GM12878 (cell line): ENCODE results near the gene SCTR. TPM values are rescaled to one million over a fixed set of nuclear protein-coding genes. Genes with fewer than 3 reads are reported as not detected.

Experiments
- ATAC-seq: fragments of 200-7000 bp; cut with Tn5 transposase; 3 replicates; pipeline ENCODE4 v1.9.1; 2020; ENCODE audit warnings: mild to moderate bottlenecking, moderate library complexity
- BruUV-seq: library from RNA; stranded (reverse); fragments of 400-500 nt; replicated peaks from 2 replicates; lab custom pipeline; 2021; lab: Mats Ljungman, UMichigan
- CTCF ChIA-PET: fragments of 300-600 bp; sonication (Branson Sonifier 250); formaldehyde crosslinking; extraction: SDS; loops from one replicate; lab custom pipeline; 2021; ENCODE audit warnings: inconsistent platforms; lab: Yijun Ruan, JAX
- POLR2A ChIA-PET: fragments of 350-600 bp; formaldehyde crosslinking; extraction: SDS; loops from one replicate; lab custom pipeline; 2021; ENCODE audit warnings: inconsistent platforms; lab: Charles Lee
- RAD21 ChIA-PET: fragments of 300-600 bp; sonication (Branson Sonifier 250); formaldehyde crosslinking; loops from one replicate; lab custom pipeline; 2023; ENCODE audit warnings: antibody characterized with exemption; ENCODE audit not compliant: unreplicated experiment; lab: Charles Lee
- SMC1A ChIA-PET: fragments of 300-600 bp; sonication (Branson Sonifier 250); formaldehyde crosslinking; loops from one replicate; lab custom pipeline; 2023; ENCODE audit not compliant: unreplicated experiment, uncharacterized antibody; lab: Charles Lee
- DNase-seq: peaks from one replicate; pipeline ENCODE4 v3.0.0-alpha.2; 2011; ENCODE audit warnings: low read depth, low spot score
- FAIRE-seq: peaks from 3 replicates; lab custom pipeline; 2011; peaks lifted over from hg19 to GRCh38; lab: Jason Lieb, UNC
- H2AFZ ChIP-seq: 2 replicates; pipeline ENCODE4 v1.6.0; 2011; ENCODE audit warnings: low read depth, low read length, control low read depth; ENCODE audit not compliant: control insufficient read depth
- H3K27ac ChIP-seq: 2 replicates; pipeline ENCODE4 v1.5.1; 2011; ENCODE audit warnings: control low read depth; ENCODE audit not compliant: control insufficient read depth, insufficient read depth
- H3K27me3 ChIP-seq, 2 experiments: replicated peaks in 1 of 2; 2 replicates each; pipeline versions ENCODE4 v1.6.0 to v1.6.1; 2011; ENCODE audit warnings: low read length in 1 of 2; ENCODE audit not compliant: control insufficient read depth in 2 of 2, insufficient read depth in 2 of 2
- H3K36me3 ChIP-seq, 2 experiments: 2 replicates each; pipeline ENCODE4 v1.5.1; 2011; ENCODE audit warnings: low read length in 1 of 2; ENCODE audit not compliant: control insufficient read depth in 2 of 2, insufficient read depth in 2 of 2
- H3K4me1 ChIP-seq: 2 replicates; pipeline ENCODE4 v1.6.1; 2011; ENCODE audit warnings: mild to moderate bottlenecking, low read length, moderate library complexity, mixed read lengths; ENCODE audit not compliant: control insufficient read depth, insufficient read depth
- H3K4me2 ChIP-seq: 2 replicates; pipeline ENCODE4 v1.6.0; 2011; ENCODE audit warnings: control low read depth; ENCODE audit not compliant: control insufficient read depth, insufficient read depth
- H3K4me3 ChIP-seq: fragments of 200-600 bp; sonication (generic); 2 replicates; pipeline ENCODE4 v1.5.1; 2016
- H3K79me2 ChIP-seq: 2 replicates; pipeline ENCODE4 v1.6.0; 2011; ENCODE audit warnings: low read length; ENCODE audit not compliant: control insufficient read depth, insufficient read depth
- H3K9ac ChIP-seq: 2 replicates; pipeline ENCODE4 v1.8.0; 2011; ENCODE audit warnings: low read length, control low read depth, mixed read lengths; ENCODE audit not compliant: control insufficient read depth, insufficient read depth
- H3K9me3 ChIP-seq: replicated peaks from 3 replicates; pipeline ENCODE4 v1.5.1; 2011; ENCODE audit warnings: mild to moderate bottlenecking, low read length; ENCODE audit not compliant: control insufficient read depth, insufficient read depth
- H4K20me1 ChIP-seq: 2 replicates; pipeline ENCODE4 v1.6.0; 2011; ENCODE audit not compliant: control insufficient read depth, insufficient read depth
- GATAD2B ChIP-seq: fragments of 450-650 bp; conservative IDR thresholded peaks from 2 replicates; pipeline ENCODE4 v1.6.1; 2017; ENCODE audit warnings: low read depth, mild to moderate bottlenecking, moderate library complexity
- NR2C1 ChIP-seq: fragments of 450-650 bp; IDR thresholded peaks from 2 replicates; pipeline ENCODE4 v1.6.1; 2017; ENCODE audit warnings: antibody characterized with exemption, mild to moderate bottlenecking, moderate library complexity
- RFX5 ChIP-seq: IDR thresholded peaks from 2 replicates; pipeline ENCODE4 v1.6.1; 2011; ENCODE audit warnings: low read depth, low read length, improper control_type of control experiment
- SPI1 ChIP-seq: IDR thresholded peaks from 2 replicates; pipeline ENCODE4 v1.6.1; 2011; ENCODE audit warnings: low read depth, mild to moderate bottlenecking, low read length, moderate library complexity, borderline replicate concordance; ENCODE audit not compliant: insufficient read depth
- SUPT20H ChIP-seq: IDR thresholded peaks from 2 replicates; pipeline ENCODE4 v1.6.1; 2011; ENCODE audit warnings: low read depth, mild to moderate bottlenecking, low read length, moderate library complexity, borderline replicate concordance; ENCODE audit not compliant: control insufficient read depth
- TAF1 ChIP-seq: IDR thresholded peaks from 2 replicates; pipeline ENCODE4 v1.6.1; 2011; ENCODE audit warnings: mild to moderate bottlenecking, low read depth, low read length, borderline replicate concordance
- TCF7 ChIP-seq: IDR thresholded peaks from 2 replicates; pipeline ENCODE4 v1.6.1; 2014; ENCODE audit warnings: antibody characterized with exemption, borderline replicate concordance
- ZNF207 ChIP-seq: fragments of 450-650 bp; IDR thresholded peaks from 2 replicates; pipeline ENCODE4 v1.6.1; 2014; ENCODE audit warnings: antibody characterized with exemption, mild to moderate bottlenecking, borderline replicate concordance
- WGBS: methylation state at CpG from one replicate; pipeline ENCODE4 v1.1.6; 2016; ENCODE audit warnings: low lambda C conversion rate; ENCODE audit not compliant: insufficient replicate concordance, insufficient coverage; ENCODE audit errors: missing lambda C conversion rate; 5-methylcytosine and 5-hydroxymethylcytosine counted together
- in situ Hi-C: fragments of 300-500 bp; cut with MboI; formaldehyde crosslinking; loops from 9 replicates; pipeline ENCODE4 v1.14.3; 2018; ENCODE audit warnings: mixed read lengths
- intact Hi-C: fragments of 100-400 bp; cut with micrococcal nuclease; formaldehyde crosslinking; loops from one replicate; pipeline ENCODE4 v1.14.2; 2022; ENCODE audit not compliant: unreplicated experiment
- polyA plus RNA-seq, 11 experiments: library from polyadenylated mRNA; depleted of rRNA in 4 of 11; unstranded in 6 of 11; stranded (reverse) in 5 of 11; fragments of >200 nt; fragmentation: Nextera tagmentation in 4 of 11; fragmentation: Illumina TruSeq in 1 of 11; extraction: Ambion mirVana in 4 of 11; extraction: Trizol in 1 of 11; gene quantifications; 1 replicate in 1 of 11; 2 replicates in 10 of 11; pipeline versions ENCODE4 v1.2.1 to v1.2.3, GENCODE V29; 2011 to 2016; ENCODE audit warnings: inconsistent platforms in 2 of 11, missing spikeins in 2 of 11, low read depth in 1 of 11
- total RNA-seq, 4 experiments: library from RNA; depleted of rRNA in 3 of 4; stranded (reverse); fragments of >200 nt in 3 of 4; fragmentation: Illumina TruSeq in 1 of 4; extraction: Trizol in 1 of 4; gene quantifications; 2 replicates each; pipeline versions ENCODE4 v1.2.1 to v1.2.3, GENCODE V29; 2013 to 2021
- TF ChIP-seq, protein P1 (sequence below): fragments of 450-650 bp; formaldehyde crosslinking; IDR thresholded peaks from 2 replicates; pipeline ENCODE4 v1.4.0; 2022; ENCODE audit warnings: mild to moderate bottlenecking, moderate library complexity
- TF ChIP-seq, protein P2 (sequence below): IDR thresholded peaks from 2 replicates; pipeline ENCODE4 v1.6.1; 2012; ENCODE audit warnings: low read length, inconsistent platforms
- TF ChIP-seq, protein P3 (sequence below): IDR thresholded peaks from 2 replicates; pipeline ENCODE4 v1.6.1; 2011; ENCODE audit warnings: borderline replicate concordance, low read depth, mild to moderate bottlenecking, moderate library complexity, low read length; ENCODE audit not compliant: insufficient read depth, poor library complexity, severe bottlenecking
- TF ChIP-seq, protein P4 (sequence below): IDR thresholded peaks from 2 replicates; pipeline ENCODE4 v1.6.1; 2011; ENCODE audit warnings: low read depth, mild to moderate bottlenecking, low read length, moderate library complexity, borderline replicate concordance; ENCODE audit errors: extremely low read depth
- TF ChIP-seq, protein P5 (sequence below): fragments of 450-650 bp; IDR thresholded peaks from 2 replicates; pipeline ENCODE4 v1.6.1; 2018; ENCODE audit warnings: borderline replicate concordance, mild to moderate bottlenecking; ENCODE audit not compliant: partially characterized antibody

Gene SCTR
- total and polyA plus RNA-seq, 10 of the 15 experiments (the other 5 are each of a cell fraction or from before 2014, with no cell fraction given): 0.26 TPM; not detected in 9

DNA sequence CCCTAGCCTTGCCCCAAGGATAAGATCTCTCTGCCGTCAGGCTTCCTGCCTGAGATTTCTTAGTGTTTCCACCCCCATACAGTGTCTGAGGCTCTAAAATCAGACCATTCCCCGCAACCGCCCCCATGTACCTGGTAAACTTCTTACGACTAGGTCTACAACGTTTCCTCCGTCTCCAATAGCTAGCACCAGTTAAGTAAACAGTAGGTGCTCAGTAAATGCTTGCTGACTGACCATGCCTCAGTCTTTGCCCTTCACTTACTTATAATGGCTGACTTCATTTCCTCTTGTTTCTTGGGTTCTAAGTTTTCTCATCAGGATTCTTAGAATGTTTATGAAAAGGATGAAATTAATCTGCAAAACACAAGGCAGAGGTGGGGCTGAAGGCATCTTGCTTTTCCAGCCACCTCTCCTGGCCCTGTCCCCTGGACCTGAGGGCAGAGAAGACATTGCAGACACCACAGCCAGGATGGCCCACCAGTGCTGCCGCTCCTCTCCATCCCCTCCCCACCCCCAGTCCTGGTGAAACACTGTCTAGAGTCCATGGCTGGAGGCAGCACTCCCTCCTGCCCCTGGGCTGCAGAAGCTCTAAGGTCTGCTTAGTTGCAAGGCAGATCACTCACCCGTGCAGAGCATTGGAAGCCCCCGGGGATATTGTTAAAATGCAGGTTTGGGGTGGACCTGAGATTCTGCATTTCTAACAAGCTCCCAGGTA, 75.7 kb downstream of the SCTR start:
- POLR2A ChIA-PET: no interaction called here
- H3K4me1 ChIP-seq: no peaks in the 10 kb centered on the region
- H3K9ac ChIP-seq: no peak overlapping the region
- no peak overlapping the region for H2AFZ ChIP-seq
- intact Hi-C loops (no loop called here), in situ Hi-C loops (no loop called here)
- H3K4me3 ChIP-seq: no peak overlapping the region
- RAD21 ChIA-PET: no interaction called here
- no peaks in the 10 kb centered on the region for H3K9me3 ChIP-seq
- DNase-seq (no peak), FAIRE-seq (no peak), ATAC-seq (no peak)
- 61% methylated on average over 9 of the region's 9 CpGs for WGBS
- no peaks in the 10 kb centered on the region for H3K79me2 ChIP-seq
- SMC1A ChIA-PET: interaction anchor here (1.3 kb wide), 1 partner anchor 22 kb away, joined by 3 read pairs; no protein-coding TSS in a partner anchor
- peaks cover 0 to 3% of the 10 kb centered on the region in 2 experiments; a peak in 3 of 4 replicates for H3K27me3 ChIP-seq
- no peak overlapping the region for H3K4me2 ChIP-seq
- H3K36me3 ChIP-seq: no peaks in the 10 kb centered on the region; a peak in 1 of 4 replicates
- no peaks in the 10 kb centered on the region for H4K20me1 ChIP-seq
- H3K27ac ChIP-seq: no peak overlapping the region
- no TSS peak for BruUV-seq
- CTCF ChIA-PET: no interaction called here
- no peak for TF ChIP-seq NR2C1
- TF ChIP-seq, protein P1, sequence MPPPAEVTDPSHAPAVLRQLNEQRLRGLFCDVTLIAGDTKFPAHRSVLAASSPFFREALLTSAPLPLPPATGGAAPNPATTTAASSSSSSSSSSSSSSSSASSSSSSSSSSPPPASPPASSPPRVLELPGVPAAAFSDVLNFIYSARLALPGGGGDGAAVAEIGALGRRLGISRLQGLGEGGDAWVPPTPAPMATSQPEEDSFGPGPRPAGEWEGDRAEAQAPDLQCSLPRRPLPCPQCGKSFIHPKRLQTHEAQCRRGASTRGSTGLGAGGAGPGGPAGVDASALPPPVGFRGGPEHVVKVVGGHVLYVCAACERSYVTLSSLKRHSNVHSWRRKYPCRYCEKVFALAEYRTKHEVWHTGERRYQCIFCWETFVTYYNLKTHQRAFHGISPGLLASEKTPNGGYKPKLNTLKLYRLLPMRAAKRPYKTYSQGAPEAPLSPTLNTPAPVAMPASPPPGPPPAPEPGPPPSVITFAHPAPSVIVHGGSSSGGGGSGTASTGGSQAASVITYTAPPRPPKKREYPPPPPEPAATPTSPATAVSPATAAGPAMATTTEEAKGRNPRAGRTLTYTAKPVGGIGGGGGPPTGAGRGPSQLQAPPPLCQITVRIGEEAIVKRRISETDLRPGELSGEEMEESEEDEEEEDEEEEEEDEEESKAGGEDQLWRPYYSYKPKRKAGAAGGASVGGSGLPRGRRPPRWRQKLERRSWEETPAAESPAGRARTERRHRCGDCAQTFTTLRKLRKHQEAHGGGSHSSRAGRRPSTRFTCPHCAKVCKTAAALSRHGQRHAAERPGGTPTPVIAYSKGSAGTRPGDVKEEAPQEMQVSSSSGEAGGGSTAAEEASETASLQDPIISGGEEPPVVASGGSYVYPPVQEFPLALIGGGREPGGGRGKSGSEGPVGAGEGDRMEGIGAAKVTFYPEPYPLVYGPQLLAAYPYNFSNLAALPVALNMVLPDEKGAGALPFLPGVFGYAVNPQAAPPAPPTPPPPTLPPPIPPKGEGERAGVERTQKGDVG: no peak
- no peak for TF ChIP-seq TCF7
- TF ChIP-seq RFX5: no peak
- TF ChIP-seq, protein P2, sequence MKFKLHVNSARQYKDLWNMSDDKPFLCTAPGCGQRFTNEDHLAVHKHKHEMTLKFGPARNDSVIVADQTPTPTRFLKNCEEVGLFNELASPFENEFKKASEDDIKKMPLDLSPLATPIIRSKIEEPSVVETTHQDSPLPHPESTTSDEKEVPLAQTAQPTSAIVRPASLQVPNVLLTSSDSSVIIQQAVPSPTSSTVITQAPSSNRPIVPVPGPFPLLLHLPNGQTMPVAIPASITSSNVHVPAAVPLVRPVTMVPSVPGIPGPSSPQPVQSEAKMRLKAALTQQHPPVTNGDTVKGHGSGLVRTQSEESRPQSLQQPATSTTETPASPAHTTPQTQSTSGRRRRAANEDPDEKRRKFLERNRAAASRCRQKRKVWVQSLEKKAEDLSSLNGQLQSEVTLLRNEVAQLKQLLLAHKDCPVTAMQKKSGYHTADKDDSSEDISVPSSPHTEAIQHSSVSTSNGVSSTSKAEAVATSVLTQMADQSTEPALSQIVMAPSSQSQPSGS: no peak
- TF ChIP-seq, protein P3, sequence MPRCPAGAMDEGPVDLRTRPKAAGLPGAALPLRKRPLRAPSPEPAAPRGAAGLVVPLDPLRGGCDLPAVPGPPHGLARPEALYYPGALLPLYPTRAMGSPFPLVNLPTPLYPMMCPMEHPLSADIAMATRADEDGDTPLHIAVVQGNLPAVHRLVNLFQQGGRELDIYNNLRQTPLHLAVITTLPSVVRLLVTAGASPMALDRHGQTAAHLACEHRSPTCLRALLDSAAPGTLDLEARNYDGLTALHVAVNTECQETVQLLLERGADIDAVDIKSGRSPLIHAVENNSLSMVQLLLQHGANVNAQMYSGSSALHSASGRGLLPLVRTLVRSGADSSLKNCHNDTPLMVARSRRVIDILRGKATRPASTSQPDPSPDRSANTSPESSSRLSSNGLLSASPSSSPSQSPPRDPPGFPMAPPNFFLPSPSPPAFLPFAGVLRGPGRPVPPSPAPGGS: no peak
- no peak for TF ChIP-seq SUPT20H
- TF ChIP-seq, protein P4, sequence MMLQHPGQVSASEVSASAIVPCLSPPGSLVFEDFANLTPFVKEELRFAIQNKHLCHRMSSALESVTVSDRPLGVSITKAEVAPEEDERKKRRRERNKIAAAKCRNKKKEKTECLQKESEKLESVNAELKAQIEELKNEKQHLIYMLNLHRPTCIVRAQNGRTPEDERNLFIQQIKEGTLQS: no peak
- TF ChIP-seq SPI1: no peak
- TF ChIP-seq, protein P5, sequence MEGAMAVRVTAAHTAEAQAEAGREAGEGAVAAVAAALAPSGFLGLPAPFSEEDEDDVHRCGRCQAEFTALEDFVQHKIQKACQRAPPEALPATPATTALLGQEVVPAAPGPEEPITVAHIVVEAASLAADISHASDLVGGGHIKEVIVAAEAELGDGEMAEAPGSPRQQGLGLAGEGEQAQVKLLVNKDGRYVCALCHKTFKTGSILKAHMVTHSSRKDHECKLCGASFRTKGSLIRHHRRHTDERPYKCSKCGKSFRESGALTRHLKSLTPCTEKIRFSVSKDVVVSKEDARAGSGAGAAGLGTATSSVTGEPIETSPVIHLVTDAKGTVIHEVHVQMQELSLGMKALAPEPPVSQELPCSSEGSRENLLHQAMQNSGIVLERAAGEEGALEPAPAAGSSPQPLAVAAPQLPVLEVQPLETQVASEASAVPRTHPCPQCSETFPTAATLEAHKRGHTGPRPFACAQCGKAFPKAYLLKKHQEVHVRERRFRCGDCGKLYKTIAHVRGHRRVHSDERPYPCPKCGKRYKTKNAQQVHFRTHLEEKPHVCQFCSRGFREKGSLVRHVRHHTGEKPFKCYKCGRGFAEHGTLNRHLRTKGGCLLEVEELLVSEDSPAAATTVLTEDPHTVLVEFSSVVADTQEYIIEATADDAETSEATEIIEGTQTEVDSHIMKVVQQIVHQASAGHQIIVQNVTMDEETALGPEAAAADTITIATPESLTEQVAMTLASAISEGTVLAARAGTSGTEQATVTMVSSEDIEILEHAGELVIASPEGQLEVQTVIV: no peak
- no peak for TF ChIP-seq GATAD2B
- no peak for TF ChIP-seq TAF1
- no peak for TF ChIP-seq ZNF207
